Gastroesophageal sphincter (tissue), 3 donors: ENCODE data around the gene PSME1.

Experiments used
- CTCF ChIP-seq, 4 experiments: fragments of 200-600 bp in 2 of 4; fragments of 450-650 bp in 2 of 4; sonication (generic) in 1 of 4; IDR thresholded peaks; one replicate each; pipeline ENCODE4 v1.5.1; 2017 to 2019; ENCODE audit warnings: antibody characterized with exemption in 4 of 4, mild to moderate bottlenecking in 2 of 4, moderate library complexity in 2 of 4
- POLR2AphosphoS5 ChIP-seq: sonication (generic); formaldehyde crosslinking; IDR thresholded peaks from one replicate; pipeline ENCODE4 v1.6.1; 2017; ENCODE audit warnings: antibody characterized with exemption

DNA sequence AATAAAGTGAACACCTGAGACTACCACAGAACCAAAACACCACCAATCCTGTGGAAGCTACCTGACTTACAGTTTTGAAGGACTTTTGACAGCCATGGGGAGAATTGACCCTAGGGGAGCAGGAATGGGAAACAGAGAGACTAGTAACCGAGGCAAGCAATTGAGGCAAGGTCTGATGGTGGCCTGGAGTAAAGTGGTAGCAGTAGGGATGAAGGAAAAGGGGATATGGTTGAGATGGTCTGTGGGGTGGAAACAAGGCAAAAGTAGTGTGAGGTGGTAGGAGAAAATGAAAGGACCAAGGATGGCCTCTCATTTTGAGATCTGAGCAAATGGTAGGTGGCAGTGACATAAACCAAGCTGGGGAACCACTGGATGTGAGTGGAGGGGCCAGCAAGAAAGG is 20.8 kb downstream of the PSME1 start:
- no peak for TF ChIP-seq CTCF (IDR thresholded peaks at IDR 0.05)
- no peak for TF ChIP-seq POLR2AphosphoS5
